NCI-H2227 (cell line): Measurements from ENCODE around the gene MRPS31.
A peak's percentile ranks its signal among the peaks of the same experiment; 100 is the strongest.

Experiments
- DNase-seq: peaks from one replicate; lab custom pipeline; 2025; ENCODE audit not compliant: unreplicated experiment; lab: John Stamatoyannopoulos, UW

The MRPS31 gene

DNA sequence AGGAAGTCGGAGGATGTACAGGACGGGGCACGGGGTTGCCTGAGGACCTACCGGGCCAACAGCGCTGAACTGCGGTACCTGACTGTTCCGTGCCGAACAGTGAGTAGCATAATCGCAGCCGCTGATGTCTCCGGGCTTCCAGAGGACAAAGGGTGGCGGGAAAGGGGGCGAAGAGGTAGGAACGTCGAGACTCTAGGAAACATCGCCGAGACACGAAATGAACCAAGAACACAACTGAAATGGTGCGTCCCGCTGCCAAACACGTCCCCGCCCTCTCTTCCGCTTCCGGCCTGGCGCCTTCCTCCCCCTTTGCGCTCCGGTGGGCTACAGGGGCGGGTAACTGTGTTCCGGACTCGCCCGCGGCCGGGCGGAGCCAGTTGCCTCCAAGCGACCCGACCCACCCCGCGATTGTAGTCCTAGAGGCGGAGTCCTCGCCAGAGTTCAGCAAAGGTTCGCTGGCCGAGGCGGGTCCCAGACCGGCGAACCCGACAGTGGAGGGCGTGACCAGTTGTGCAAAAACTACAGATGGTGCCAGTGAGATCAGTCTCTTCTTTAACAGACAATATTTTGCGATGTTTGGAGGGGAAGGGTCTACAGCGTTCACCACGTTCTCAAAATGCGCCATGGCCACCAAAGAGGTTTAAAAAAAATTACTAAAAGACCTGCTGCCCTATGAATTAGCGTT, at the start of gene MRPS31:
Gene MRPS31, minus strand, starts transcription at position 257 of the 685 bp plus-strand sequence. Its CDS starts 54 bp downstream, at position 203.
- DNase-seq = peak; percentile 91

DNA sequence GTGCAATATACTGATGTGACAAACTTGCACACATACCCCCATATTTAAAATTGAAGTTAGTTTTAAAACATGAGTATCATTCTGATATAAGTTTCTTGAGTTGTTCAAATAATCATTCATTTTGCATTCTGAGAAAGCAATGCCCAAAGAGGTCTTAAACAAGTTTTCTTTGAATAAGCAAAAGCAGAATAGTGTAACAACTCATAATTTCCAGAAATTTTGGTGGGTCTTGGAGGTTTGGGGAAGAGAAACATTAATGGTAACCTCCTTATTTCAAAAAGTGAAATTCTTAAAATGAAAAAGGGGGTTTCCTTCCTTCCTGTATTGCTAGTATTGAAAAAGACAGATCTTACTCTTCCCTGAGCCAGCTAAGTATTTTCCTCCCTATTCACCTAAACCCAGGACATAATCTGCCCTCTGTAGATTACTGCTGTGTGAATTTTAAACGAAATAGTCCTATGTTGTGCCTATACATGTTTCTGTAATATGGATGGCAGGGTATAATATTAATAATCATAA, 48.9 kb upstream of the MRPS31 start:
- no peak for DNase-seq

DNA sequence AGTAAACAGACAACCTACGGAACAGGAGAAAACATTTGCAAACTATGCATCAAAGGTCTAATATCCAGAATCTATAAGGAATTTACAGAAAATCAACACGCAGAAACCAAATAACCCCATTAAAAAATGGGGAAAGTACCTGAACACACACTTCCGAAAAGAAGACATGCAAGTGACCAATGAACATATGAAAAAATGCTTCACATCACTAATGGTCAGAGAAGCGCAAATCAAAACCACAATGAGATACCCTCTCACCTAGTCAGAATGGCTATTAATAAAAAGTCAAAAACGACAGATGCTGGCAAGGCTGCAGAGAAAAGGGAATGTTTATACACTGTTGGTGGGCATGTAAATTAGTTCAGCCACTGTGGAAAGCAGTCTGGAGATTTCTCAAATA, 47.9 kb upstream of the MRPS31 start:
- no peak for DNase-seq

DNA sequence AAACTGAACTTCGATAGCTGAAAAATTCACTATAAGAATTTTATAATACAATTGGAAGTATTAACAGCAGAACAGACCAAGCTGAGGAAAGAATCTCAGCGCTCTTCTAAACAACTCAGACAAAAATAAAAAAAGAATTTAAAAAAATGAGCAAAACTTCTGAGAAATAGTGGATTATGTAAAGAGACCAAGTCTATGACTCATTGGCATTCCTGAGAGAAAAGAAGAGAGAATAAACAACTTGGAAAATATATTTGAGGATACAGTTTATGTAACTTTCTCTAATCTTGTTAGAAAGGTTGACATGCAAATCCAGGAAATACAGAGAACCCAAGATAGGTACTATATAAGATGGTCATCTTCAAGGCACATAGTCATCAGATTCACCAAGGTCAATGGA, 43.8 kb upstream of the MRPS31 start:
- DNase-seq = no peak

DNA sequence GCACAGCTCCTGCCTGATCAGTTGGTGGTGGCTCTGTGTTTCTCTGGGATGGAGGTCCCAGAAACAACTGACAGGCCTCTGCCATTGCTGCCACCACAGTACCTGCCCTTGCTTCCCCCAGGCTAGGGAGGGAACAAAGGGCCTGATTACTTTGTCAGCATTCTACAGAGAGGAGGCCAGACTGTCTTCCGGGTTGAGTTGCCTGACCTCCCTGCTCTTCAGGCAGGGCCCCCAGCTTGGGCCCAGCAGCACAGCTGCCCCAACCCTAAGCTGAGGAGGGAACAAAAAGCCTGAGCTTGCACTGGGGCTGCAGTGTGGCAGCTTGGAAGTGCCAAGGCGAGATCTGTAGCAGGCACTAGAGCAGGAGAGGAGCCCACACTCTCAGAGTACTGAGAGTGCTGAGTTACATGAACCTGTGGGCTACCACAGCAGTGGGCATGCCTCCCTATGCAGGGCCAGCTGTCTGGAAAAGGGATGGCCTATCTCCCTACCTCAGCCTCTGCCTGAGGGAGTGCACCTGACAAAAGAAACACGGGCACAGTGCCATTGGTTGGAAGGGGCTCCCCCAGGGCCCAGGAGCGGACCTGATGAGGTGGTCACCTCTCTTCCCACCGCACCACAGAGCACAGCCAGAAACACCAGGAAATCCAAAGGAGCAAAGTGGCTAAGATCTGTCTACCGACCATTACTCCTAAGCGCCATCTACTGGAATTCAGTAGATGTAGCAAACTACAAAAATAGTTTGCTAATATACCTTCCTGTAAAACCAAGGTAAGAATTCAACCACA, 42.9 kb upstream of the MRPS31 start:
- no peak for DNase-seq

DNA sequence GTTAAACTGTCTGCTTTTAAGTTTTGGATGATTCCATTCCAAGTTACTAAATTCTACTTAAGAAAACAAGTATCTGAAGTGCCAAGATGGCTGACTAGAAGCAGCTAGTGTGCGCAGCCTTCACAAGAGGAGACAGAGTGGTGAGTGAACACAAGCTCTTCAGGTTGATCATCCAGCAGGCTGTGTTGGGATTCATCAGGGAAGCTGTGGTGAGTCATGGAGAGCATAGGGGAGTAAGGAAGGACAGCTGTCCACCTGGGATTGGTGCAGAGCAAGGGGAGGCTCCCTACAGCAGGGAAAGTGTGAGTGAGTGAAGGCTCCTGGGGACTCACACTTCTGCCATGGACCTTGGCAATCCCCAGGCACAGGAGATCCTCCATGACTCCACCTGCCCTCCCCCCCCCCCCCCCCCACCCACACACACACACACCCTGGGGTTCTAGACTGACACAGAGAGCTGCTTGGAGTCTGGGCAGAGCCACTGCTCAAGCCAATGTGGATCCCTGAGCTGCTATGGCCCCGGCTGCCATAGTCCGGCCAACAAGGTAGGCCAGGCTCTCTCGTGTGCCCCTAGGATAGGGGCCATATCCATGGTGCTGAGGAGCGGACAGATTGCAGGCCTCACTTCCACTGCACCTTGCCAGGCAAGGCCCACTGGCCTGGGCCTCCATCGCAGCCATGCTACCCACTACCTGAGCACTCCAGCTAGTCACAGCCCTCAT, 41.9 kb upstream of the MRPS31 start:
- no peak for DNase-seq

DNA sequence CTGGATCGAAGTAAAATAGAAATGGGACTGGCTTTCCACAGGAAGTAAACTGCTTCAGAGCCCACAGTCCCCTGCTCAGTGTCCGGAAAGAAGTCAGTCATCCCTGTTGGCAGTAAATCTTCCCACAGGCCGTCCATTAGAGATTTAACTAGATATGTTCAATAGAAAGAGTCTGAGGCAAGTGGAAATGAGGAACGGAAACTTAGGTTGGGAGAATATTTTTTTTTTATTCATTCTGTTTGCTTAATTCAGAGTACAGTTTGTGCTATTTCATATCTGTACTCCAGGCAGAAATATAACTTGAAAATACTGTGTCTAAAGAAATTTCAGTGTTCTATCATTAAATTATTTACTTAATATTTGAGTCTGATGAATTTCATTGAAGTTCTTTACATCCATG, 41.1 kb upstream of the MRPS31 start:
- DNase-seq = no peak

DNA sequence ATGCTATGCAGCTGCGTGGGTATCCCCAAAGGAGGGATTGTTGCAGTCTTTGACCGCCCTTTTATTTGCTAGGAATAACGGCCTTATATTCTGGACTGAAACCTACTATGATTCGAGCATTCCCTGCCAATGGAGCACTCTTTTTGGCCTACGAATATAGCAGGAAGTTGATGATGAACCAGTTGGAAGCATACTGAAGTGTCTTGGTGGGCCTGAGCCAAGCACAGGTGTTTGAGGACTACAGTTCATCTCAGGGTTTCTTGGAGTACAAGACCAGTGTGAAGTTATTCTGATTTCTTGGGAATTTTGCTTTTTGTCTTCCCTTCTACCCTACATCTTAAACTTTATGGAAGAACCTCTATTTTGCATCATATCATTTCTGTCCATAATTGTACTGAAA, 38.5 kb upstream of the MRPS31 start:
- no peak for DNase-seq

DNA sequence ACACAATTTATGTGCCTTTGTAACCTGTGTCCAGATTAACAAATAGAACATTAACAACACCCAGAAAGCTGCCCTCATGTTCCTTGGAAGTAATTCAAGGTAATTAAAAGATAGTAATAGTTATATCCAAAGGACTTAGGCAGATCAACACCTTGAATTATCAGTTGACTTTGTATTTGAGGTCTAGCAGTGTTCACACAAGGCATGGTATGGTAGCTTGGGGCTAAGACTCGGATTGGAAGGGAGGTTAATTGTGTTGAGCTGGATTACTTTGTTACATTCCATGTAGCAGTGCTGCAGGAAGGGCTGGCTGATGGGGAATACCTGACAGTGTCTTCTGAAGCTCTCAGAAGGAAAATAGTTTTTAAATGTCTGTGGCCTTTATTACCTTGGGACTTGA, 35.3 kb upstream of the MRPS31 start:
- no peak for DNase-seq

DNA sequence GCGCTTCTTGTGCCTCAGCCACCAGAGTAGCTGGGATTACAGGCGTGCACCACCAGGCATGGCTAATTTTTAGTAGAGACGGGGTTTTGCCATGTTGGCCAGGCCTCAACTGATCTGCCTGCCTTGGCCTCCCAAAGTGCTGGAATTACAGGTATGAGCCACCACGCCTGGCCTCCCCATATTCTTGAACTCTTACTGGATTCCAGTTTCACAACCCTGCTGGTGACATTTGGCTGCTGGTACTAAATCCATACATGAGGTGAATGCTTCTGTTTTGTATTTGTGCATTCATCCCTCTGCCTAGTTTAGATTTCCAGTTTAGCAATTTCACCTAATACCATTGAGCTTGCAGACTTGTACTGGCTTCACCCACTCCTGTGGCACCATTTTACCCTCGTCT, 32.3 kb upstream of the MRPS31 start:
- no peak for DNase-seq

DNA sequence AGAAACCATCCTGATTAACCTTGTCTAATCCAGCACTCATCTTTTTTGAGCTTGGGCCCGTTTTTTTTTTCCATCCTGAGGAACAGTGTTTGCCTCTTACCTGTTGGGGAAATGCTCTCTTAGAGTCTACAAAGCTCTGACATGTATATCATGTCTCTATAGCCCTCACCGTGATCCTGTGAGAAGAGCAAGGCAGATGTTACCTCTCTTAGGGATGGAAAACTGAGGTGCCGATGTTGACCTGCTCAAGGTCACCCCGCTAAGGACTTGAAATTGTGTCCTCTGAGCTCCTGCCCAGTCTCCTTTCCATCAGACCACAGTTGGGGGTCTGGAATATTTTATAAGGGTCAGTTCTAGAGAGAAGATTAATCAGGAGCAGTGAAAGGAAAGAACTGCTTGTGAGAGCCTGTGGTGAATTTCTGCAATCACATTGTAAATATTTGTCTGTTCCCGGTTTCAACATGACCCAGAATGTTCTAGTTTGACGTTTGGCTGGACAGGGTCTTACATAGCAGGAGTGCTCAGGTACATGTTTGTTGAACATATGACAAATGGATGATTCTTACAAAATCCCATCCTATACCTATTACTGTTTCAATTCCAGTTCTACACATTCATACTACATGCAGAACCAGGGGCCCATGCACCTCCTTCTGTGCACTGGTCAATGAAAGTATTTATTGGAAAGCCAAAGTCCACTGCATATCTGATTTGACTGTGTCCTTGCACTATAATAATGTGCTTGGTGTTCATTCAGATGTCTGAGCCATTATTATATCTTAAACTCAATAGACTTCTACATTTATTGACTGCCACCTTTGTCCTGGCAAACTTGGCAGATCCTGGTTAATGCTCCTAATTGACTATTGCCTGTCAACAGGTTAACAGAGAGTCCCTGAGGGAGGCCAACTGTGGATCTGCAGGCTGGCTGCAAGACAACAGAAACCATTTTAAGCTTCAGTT, 30.5 kb upstream of the MRPS31 start:
- DNase-seq = no peak

DNA sequence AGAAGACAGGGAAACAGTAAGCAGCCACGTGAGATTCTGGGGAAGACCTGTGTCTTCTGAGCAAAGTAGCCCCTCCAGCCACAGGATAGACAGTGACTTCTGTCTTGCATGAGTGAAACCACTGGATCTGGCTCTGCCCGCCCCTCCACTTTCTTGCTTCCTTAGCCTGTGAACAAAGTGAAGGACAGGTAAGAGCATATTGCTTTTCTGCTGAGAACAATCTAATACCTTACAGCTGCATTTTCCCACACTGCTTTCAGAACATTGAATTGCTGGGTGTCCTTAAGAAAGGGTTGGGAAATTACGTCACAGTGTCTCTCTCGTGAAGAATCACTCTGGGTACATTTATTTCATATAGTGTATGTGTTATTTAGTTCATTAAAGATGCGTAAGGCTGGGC, 29.6 kb upstream of the MRPS31 start:
- no peak for DNase-seq

DNA sequence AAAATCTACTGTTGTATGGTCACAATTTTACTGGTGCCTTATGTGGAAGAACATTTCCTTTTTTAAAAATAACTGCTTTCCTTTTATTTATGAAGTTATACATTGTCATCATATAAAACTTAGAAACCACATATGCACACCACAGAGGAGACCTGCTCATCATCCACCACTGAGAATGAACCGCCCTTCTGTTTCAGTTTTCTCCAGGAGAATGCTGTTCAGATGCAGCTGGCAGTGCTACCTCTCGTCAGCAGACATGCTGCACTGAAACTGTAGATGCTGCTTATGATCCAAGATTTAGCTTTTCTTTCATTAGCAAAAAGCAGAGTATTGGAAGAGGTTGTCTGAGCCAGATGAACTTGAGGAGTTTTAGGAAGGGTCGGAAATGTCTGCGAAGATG, 28.5 kb upstream of the MRPS31 start:
- DNase-seq = no peak

DNA sequence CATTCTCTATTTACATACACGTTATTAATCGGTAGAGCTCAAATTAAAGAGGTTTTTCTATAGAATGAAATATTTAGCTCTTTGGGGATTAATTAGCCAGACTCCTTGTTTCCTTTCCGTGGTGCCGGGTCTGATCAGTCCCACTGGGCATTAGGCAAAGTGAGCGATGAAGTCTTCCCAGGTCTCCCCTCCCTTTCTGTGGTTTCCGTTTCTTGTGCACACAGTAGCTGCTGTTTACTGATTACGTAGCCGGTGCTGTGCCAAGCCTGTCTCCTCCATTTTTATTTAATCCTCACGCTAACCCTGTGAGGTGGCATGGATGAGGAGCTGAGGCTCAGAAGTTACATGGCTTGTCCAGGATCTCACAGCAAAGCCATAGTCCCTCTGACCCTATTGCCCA, 27.4 kb upstream of the MRPS31 start:
- no peak for DNase-seq

DNA sequence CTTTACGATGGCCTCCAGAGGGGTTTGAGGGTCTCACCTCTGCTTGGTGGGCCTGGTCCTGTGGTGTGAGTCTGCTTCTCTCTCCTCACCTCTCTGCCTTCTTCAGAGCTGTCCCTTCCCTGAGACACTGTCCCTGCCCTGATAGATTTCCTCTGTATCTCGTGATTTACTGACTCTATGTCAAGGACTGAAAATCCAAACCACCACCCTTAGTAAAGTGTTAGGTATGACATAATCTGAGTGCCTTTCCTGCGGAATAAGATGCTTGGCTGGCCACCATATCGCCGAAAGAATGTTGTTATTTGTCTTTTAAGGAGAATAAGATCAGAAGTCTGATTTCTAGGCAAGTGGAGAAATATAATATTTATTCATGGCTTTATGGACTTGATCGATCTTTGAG, 25.7 kb upstream of the MRPS31 start:
- DNase-seq = no peak

DNA sequence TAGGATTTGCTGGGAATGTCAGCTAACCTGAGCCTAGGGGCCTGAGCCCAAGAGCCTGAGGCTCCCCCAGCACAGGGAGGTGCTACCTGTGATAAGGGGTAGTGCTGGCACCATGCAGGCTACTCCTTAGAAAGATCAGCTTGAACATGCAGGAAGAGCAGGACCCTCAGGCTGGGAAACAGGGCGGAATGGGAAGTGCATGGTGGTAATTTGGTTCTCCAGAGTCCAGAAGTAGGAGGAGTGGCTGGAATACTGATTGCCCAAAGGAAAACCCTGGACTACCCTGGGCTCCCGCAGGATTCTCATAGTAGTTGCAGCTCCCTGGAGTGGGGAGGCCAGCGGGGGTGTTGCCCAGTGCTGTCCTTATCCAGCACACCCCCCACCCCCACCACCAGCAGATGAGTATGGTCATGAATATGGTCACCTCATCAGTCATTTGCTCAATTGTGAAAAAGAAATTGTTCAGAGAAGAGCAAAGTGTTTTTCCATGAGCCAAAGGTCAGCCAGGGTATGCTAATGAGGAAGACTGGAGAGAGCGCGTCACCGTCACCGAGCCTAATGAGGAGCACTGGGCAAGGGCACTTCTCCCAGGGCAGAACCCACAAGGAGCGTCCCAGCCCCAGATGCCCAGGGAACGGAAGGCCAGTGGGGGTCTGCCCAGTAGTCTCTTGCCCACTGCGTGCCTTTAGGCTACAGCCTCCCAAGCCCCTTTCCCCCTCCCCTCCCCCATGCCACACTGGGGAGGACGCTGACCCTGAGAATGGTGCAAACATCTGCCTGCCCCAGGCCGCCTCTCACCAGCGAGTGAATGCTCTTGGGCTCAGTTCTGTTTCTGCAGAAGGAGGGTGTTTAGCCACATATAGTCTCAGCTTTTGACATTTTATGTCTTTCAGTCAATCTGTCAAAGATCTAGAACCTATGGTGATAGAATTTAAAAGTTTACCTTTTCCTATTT, 23.7 kb upstream of the MRPS31 start:
- no peak for DNase-seq

DNA sequence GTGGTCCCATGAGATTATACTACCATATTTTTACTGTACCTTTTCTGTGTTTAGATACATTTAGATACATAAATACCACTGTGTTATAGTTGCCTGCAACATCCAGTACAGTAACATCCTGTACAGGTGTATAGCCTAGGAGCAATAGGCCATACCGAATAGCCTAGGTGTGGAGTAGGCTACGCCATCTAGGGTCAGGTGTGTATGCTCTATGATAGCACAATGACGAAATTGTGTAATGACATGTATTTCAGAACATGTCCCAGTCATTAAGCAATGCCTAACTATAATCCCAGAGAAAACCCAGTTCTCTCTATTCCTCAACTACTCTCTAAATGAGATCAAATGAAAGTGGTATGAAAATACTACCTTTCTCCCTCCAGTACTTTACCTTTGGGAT, 22.3 kb upstream of the MRPS31 start:
- DNase-seq = no peak

DNA sequence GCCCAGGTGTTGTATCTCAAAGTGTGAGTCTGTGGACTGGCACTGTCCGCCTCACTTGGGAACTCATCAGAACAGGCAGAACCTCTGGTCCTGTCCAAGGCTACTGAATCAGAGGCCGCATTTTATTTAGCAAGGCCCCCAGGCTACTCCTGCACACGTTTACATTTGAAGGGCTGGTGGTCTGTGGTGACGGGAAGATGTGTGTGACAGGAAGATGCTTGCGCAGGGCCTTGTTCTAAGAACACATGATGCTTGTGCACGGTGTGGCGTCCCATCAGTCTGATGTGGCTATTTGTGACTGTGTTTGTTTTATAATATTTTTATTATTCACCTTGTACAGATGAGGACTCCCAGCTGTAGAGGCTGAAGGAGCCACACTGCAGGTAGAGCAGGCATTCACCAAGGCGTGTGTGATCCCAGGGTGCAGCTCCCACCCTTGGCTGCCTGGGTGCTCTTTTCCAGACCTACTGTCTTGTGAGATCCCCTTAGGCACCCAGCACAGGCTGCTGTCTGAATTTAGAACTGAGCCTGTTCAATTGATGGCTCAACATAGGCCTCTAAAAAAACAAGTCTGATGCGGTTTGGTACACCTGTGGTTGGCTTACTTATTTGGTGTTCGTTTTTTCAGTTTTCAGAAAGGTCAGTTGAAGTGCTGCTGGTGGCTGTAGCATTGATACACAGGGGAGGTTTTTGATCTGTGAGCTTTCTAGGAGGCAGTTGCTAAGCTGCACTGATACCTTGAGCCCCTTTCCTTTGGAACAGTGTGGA, 21.5 kb upstream of the MRPS31 start:
- no peak for DNase-seq

DNA sequence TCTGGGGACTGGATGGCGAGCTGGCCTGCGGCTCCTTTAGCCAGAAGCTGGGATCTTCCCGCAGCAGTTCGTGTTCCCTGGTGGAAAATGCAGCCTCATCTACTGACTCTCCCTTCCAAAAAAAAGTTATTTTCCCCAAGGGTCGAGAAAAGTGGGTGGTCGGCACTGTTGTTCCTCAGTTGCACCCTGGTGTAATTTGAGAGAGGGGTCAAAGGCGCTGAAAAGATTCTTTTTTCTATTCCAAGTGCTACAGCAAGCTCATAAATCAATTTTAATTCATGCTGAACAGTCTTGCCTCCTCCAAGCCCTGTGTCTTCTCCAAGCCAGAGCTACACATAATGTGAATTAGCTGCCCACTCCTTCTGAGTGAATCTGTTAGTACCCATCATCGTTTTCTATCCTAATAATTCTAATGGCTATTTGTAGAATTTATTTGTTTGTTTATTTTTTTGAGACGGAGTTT, 19.2 kb upstream of the MRPS31 start:
- no peak for DNase-seq
